Loucy (cell line): ENCODE results near the gene BPI.

Experiments used
- EZH2phosphoT487 ChIP-seq: fragments of 200-600 bp; IDR thresholded peaks from 2 replicates; pipeline ENCODE4 v1.6.1; 2018; ENCODE audit warnings: antibody characterized with exemption, mild to moderate bottlenecking, moderate library complexity, borderline replicate concordance
- TF ChIP-seq, protein P1 (sequence below): fragments of 200-600 bp; sonication (generic); conservative IDR thresholded peaks from 2 replicates; pipeline ENCODE4 v1.5.1; 2014; ENCODE audit warnings: mild to moderate bottlenecking, antibody characterized with exemption, low read length

DNA sequence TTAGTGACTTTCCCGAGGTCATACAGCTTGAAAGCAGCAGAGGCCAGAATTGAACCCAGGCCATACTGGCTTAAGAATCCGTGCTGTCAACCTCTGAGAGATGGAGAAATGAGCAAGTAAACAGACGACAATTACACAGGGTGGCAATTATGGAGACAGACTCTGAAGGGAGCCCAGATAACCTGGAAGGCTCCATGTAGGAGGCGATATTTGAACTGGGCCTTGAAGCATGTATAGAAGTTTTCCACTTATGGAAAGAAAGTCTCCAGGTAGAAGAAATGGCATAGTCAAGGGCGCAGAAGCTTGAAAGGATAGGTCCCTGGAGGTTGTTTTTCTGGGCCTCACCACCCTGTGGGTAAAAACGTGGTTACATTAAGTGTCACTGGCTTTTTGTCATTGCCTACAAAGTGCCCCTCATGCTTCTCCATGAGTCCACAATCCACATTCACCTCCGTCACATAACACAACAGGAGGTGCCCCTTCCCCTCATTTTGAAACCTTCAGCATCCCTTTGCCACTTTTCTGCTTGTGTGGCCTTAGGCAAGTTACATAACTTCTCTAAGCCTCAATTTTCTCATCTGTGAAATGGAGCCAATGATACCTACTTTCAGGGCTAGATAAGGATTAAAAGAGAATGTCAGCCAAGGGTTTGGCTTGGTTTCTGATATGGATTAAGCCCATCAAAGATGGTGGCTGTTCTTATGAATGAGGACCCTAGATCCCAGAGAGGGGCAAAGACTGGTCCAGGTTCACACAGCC lies 5.9 kb upstream of the BPI start:
- TF ChIP-seq, protein P1, sequence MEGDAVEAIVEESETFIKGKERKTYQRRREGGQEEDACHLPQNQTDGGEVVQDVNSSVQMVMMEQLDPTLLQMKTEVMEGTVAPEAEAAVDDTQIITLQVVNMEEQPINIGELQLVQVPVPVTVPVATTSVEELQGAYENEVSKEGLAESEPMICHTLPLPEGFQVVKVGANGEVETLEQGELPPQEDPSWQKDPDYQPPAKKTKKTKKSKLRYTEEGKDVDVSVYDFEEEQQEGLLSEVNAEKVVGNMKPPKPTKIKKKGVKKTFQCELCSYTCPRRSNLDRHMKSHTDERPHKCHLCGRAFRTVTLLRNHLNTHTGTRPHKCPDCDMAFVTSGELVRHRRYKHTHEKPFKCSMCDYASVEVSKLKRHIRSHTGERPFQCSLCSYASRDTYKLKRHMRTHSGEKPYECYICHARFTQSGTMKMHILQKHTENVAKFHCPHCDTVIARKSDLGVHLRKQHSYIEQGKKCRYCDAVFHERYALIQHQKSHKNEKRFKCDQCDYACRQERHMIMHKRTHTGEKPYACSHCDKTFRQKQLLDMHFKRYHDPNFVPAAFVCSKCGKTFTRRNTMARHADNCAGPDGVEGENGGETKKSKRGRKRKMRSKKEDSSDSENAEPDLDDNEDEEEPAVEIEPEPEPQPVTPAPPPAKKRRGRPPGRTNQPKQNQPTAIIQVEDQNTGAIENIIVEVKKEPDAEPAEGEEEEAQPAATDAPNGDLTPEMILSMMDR, result no peak
- no peak for TF ChIP-seq EZH2phosphoT487
